GM23338 (cell line): Measurements from ENCODE around the gene LCP2. TPM values are rescaled to one million over a fixed set of nuclear protein-coding genes. Genes with fewer than 3 reads are reported as not detected.

Experiments
- POLR2AphosphoS5 ChIP-seq: IDR thresholded peaks from 2 replicates; pipeline ENCODE4 v1.6.1; 2016; ENCODE audit warnings: antibody characterized with exemption, low read depth
- ZNF462 ChIP-seq: fragments of 250-450 bp; sonication (Bioruptor Pico); IDR thresholded peaks from 2 replicates; pipeline ENCODE4 v1.5.0; 2020; ENCODE audit warnings: mild to moderate bottlenecking, moderate library complexity
- polyA plus RNA-seq: library from polyadenylated mRNA; unstranded; fragments of >200 nt; fragmentation: Nextera tagmentation; extraction: Ambion mirVana; gene quantifications from 2 replicates; pipeline ENCODE4 v1.2.1, GENCODE V29; 2016
- total RNA-seq: library from RNA; depleted of rRNA; stranded (reverse); fragments of >200 nt; shearing (Covaris generic); gene quantifications from 2 replicates; pipeline ENCODE4 v1.2.3, GENCODE V29; 2014; rRNA removed

The LCP2 gene
- total and polyA plus RNA-seq, 2 experiments from 2014 or later: 0.26 to 0.38 TPM

GRCh38 chr5:170200876-170201275, 96.7 kb downstream of the LCP2 start (continued):
- TF ChIP-seq ZNF462 (no peak), POLR2AphosphoS5 (no peak)

Other genes with a start within 250 kb of the LCP2 start
- not detected in 2 replicates for gene FOXI1, start 191.9 kb downstream of the LCP2 start, total RNA-seq
- gene FOXI1, start 191.9 kb downstream of the LCP2 start, polyA plus RNA-seq: not detected in 2 replicates
- gene C5orf58, start 64.8 kb downstream of the LCP2 start, total RNA-seq: 1.0 TPM in 1 of 2 replicates, not detected in the other
- 9.1 and 10.8 TPM in 2 replicates for gene C5orf58, start 64.8 kb downstream of the LCP2 start, polyA plus RNA-seq
- gene KCNMB1, start 91.6 kb upstream of the LCP2 start, total RNA-seq: 0.17 and 0.23 TPM in 2 replicates
- gene KCNMB1, start 91.6 kb upstream of the LCP2 start, polyA plus RNA-seq: 0.19 and 0.26 TPM in 2 replicates
- gene KCNIP1, start 206.2 kb upstream of the LCP2 start, total RNA-seq: 0.31 and 3.0 TPM in 2 replicates
- 0.42 and 0.87 TPM in 2 replicates for gene KCNIP1, start 206.2 kb upstream of the LCP2 start, polyA plus RNA-seq